H9 (cell line): Measurements from ENCODE around the gene E2F1. TPM values are rescaled to one million over a fixed set of nuclear protein-coding genes. Genes with fewer than 3 reads are reported as not detected.

Source experiments
- DNase-seq: peaks from one replicate; pipeline ENCODE4 v3.0.0-alpha.2; 2017
- H2AFZ ChIP-seq: one replicate; pipeline ENCODE4 v1.6.1; 2013; ENCODE audit warnings: mild to moderate bottlenecking, low read length, control low read depth, moderate library complexity
- H2AK5ac ChIP-seq: 2 replicates; pipeline ENCODE4 v1.6.1; 2013; ENCODE audit warnings: low read length, control low read depth, mixed read lengths; ENCODE audit not compliant: insufficient read length
- H2BK120ac ChIP-seq: one replicate; pipeline ENCODE4 v1.6.1; 2013; ENCODE audit warnings: low read depth, mild to moderate bottlenecking, low read length, control low read depth, inconsistent platforms; ENCODE audit not compliant: poor library complexity, severe bottlenecking
- H2BK12ac ChIP-seq: 2 replicates; pipeline ENCODE4 v1.6.1; 2013; ENCODE audit warnings: low read length, control low read depth, mixed read lengths, low read depth; ENCODE audit not compliant: insufficient read length
- H2BK15ac ChIP-seq: 2 replicates; pipeline ENCODE4 v1.6.1; 2013; ENCODE audit warnings: low read depth, low read length, control low read depth
- H2BK20ac ChIP-seq: one replicate; pipeline ENCODE4 v1.6.1; 2013; ENCODE audit warnings: low read depth, mild to moderate bottlenecking, low read length, control low read depth, inconsistent platforms; ENCODE audit not compliant: poor library complexity, severe bottlenecking
- H2BK5ac ChIP-seq: 2 replicates; pipeline ENCODE4 v1.6.1; 2013; ENCODE audit warnings: low read length, control low read depth, mixed read lengths; ENCODE audit not compliant: insufficient read length
- H3K14ac ChIP-seq: 2 replicates; pipeline ENCODE4 v1.6.1; 2013; ENCODE audit warnings: low read length, control low read depth; ENCODE audit not compliant: insufficient read depth
- H3K18ac ChIP-seq: 2 replicates; pipeline ENCODE4 v1.6.1; 2013; ENCODE audit warnings: low read depth, mild to moderate bottlenecking, mixed read lengths, low read length, control low read depth; ENCODE audit not compliant: insufficient read length
- H3K23ac ChIP-seq: 2 replicates; pipeline ENCODE4 v1.6.1; 2013; ENCODE audit warnings: low read length, control low read depth, mixed read lengths, low read depth; ENCODE audit not compliant: insufficient read length
- H3K23me2 ChIP-seq: 2 replicates; pipeline ENCODE4 v1.6.1; 2013; ENCODE audit warnings: low read depth, mild to moderate bottlenecking, mixed read lengths, low read length, control low read depth; ENCODE audit not compliant: insufficient read length, poor library complexity, severe bottlenecking
- H3K27ac ChIP-seq: 2 replicates; pipeline ENCODE4 v1.5.1; 2013; ENCODE audit warnings: low read length, control low read depth, mixed read lengths, low read depth; ENCODE audit not compliant: insufficient read length
- H3K27me3 ChIP-seq: 2 replicates; pipeline ENCODE4 v1.6.1; 2013; ENCODE audit warnings: low read length, control low read depth, inconsistent platforms; ENCODE audit not compliant: insufficient read depth
- H3K4ac ChIP-seq: 2 replicates; pipeline ENCODE4 v1.6.1; 2013; ENCODE audit warnings: low read depth, mild to moderate bottlenecking, control low read depth, inconsistent platforms, low read length, moderate library complexity
- H3K4me1 ChIP-seq: 2 replicates; pipeline ENCODE4 v1.6.1; 2013; ENCODE audit warnings: low read length, control low read depth, inconsistent platforms; ENCODE audit not compliant: insufficient read depth
- H3K4me2 ChIP-seq: 2 replicates; pipeline ENCODE4 v1.6.1; 2013; ENCODE audit warnings: low read length, control low read depth, mixed read lengths; ENCODE audit not compliant: insufficient read length, insufficient read depth
- H3K56ac ChIP-seq: 2 replicates; pipeline ENCODE4 v1.6.1; 2013; ENCODE audit warnings: low read depth, mild to moderate bottlenecking, mixed read lengths, low read length, control low read depth; ENCODE audit not compliant: insufficient read length
- H3K79me1 ChIP-seq: 2 replicates; pipeline ENCODE4 v1.6.1; 2013; ENCODE audit warnings: low read depth, mild to moderate bottlenecking, moderate library complexity, low read length, control low read depth, inconsistent platforms; ENCODE audit not compliant: insufficient read depth, poor library complexity, severe bottlenecking
- H3K79me2 ChIP-seq: 2 replicates; pipeline ENCODE4 v1.6.1; 2013; ENCODE audit warnings: low read length, control low read depth, inconsistent platforms; ENCODE audit not compliant: insufficient read depth
- H3K9ac ChIP-seq: 2 replicates; pipeline ENCODE4 v1.6.1; 2013; ENCODE audit warnings: low read length, control low read depth, mixed read lengths; ENCODE audit not compliant: insufficient read length; ENCODE audit errors: extremely low read depth
- H3K9me3 ChIP-seq: one replicate; pipeline ENCODE4 v1.6.1; 2013; ENCODE audit warnings: low read depth, low read length, inconsistent platforms; ENCODE audit not compliant: control insufficient read depth
- H3T11ph ChIP-seq: one replicate; pipeline ENCODE4 v1.6.1; 2013; ENCODE audit warnings: mild to moderate bottlenecking, low read length, control low read depth, inconsistent platforms
- H4K20me1 ChIP-seq: one replicate; pipeline ENCODE4 v1.6.1; 2013; ENCODE audit not compliant: control insufficient read depth, insufficient read length, insufficient read depth
- H4K5ac ChIP-seq: 2 replicates; pipeline ENCODE4 v1.6.1; 2013; ENCODE audit warnings: low read depth, mild to moderate bottlenecking, mixed read lengths, low read length, control low read depth; ENCODE audit not compliant: insufficient read length
- H4K8ac ChIP-seq: replicated peaks from 2 replicates; pipeline ENCODE4 v1.6.1; 2013; ENCODE audit warnings: low read length, control low read depth, mixed read lengths, low read depth; ENCODE audit not compliant: insufficient read length
- H4K91ac ChIP-seq: 2 replicates; pipeline ENCODE4 v1.6.1; 2013; ENCODE audit warnings: low read depth, mild to moderate bottlenecking, moderate library complexity, mixed read lengths, low read length, control low read depth; ENCODE audit not compliant: insufficient read length
- H3K27ac Mint-ChIP-seq, 3 experiments: 2 replicates in 2 of 3; 3 replicates in 1 of 3; pipeline ENCODE4 v1.8.0; 2020 to 2021; ENCODE audit warnings: mixed read lengths in 3 of 3, mild to moderate bottlenecking in 1 of 3, moderate library complexity in 1 of 3
- H3K27me3 Mint-ChIP-seq: 2 replicates; pipeline ENCODE4 v1.8.0; 2021; ENCODE audit warnings: low read depth, mild to moderate bottlenecking, moderate library complexity, mixed read lengths
- H3K36me3 Mint-ChIP-seq, 3 experiments: 2 replicates in 2 of 3; 3 replicates in 1 of 3; pipeline ENCODE4 v1.8.0; 2020 to 2021; ENCODE audit warnings: low read depth in 3 of 3, mixed read lengths in 3 of 3; ENCODE audit not compliant: insufficient read depth in 1 of 3
- H3K4me1 Mint-ChIP-seq, 2 experiments: 2 replicates each; pipeline ENCODE4 v1.8.0; 2020; ENCODE audit warnings: mixed read lengths in 2 of 2
- H3K4me3 Mint-ChIP-seq, 2 experiments: 2 replicates in 1 of 2; 3 replicates in 1 of 2; pipeline ENCODE4 v1.8.0; 2020 to 2021; ENCODE audit warnings: mild to moderate bottlenecking in 2 of 2, mixed read lengths in 2 of 2, moderate library complexity in 1 of 2
- H3K9me3 Mint-ChIP-seq, 2 experiments: 2 replicates in 1 of 2; 3 replicates in 1 of 2; pipeline ENCODE4 v1.8.0; 2020; ENCODE audit warnings: mild to moderate bottlenecking in 2 of 2, mixed read lengths in 2 of 2, moderate library complexity in 1 of 2
- whole genome bisulfite sequencing: extraction: QIAGEN DNeasy Blood & Tissue Kit; methylation state at CpG from one replicate; pipeline ENCODE4 v1.1.7; 2013; ENCODE audit warnings: missing lambda C conversion rate, low lambda C conversion rate, mixed read lengths; ENCODE audit not compliant: insufficient read length; ENCODE audit errors: extremely low coverage; 5-methylcytosine and 5-hydroxymethylcytosine counted together
- total RNA-seq: library from RNA; stranded (reverse); gene quantifications from 2 replicates; pipeline ENCODE4 v1.2.1, GENCODE V29; 2021
- TF ChIP-seq, protein P1 (sequence below): fragments of 200-600 bp; sonication (generic); conservative IDR thresholded peaks from 3 replicates; pipeline ENCODE4 v1.8.0; 2021; ENCODE audit warnings: antibody characterized with exemption, mild to moderate bottlenecking

The E2F1 gene
- total RNA-seq, 1 experiment from 2014 or later: 58.7 TPM

DNA sequence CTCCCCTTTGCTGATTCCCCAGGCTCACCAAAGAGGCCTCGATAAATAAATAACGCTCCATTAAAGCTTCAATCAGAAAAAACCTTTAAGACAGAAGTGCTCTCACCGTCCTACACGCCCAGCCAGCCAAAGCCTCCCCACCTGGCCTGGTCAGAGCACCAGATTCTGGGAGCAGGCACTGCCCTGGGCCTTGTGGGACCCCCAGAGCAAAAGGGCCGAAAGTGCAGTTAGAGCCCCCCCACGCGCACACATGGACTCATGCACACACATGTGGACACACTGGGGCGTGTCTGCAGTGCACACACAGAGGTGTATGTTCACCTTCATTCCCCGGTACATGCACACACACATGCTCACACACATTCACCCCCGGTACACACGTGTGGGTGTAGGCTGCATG is 10.1 kb downstream of the E2F1 start:
- no peaks in the 10 kb centered on the region; a peak in 1 of 5 replicates for H3K9me3 Mint-ChIP-seq
- Histone ChIP-seq H2BK15ac (no peak overlapping the region), H4K91ac (no peak overlapping the region), H3K23me2 (peaks cover 21% of the 10 kb centered on the region), H3K18ac (no peak overlapping the region), H3K14ac (no peak overlapping the region), H2BK120ac (no peak overlapping the region), H4K5ac (no peak overlapping the region), H3K4me2 (no peak overlapping the region), H2BK12ac (no peak overlapping the region), H3K4ac (no peak overlapping the region), H2AFZ (no peak overlapping the region), H2AK5ac (no peak overlapping the region), H3K9me3 (no peaks in the 10 kb centered on the region), H3T11ph (no peak overlapping the region), H2BK5ac (no peak overlapping the region), H3K79me2 (no peaks in the 10 kb centered on the region), H2BK20ac (no peak overlapping the region), H4K8ac (no peak overlapping the region), H3K27ac (no peak overlapping the region), H4K20me1 (no peaks in the 10 kb centered on the region), H3K4me1 (peaks cover 4% of the 10 kb centered on the region; the same call in 1 of the 2 replicates), H3K23ac (no peak overlapping the region), H3K27me3 (no peaks in the 10 kb centered on the region), H3K56ac (no peak overlapping the region), H3K9ac (no peak overlapping the region), H3K79me1 (no peaks in the 10 kb centered on the region)
- TF ChIP-seq, protein P1, sequence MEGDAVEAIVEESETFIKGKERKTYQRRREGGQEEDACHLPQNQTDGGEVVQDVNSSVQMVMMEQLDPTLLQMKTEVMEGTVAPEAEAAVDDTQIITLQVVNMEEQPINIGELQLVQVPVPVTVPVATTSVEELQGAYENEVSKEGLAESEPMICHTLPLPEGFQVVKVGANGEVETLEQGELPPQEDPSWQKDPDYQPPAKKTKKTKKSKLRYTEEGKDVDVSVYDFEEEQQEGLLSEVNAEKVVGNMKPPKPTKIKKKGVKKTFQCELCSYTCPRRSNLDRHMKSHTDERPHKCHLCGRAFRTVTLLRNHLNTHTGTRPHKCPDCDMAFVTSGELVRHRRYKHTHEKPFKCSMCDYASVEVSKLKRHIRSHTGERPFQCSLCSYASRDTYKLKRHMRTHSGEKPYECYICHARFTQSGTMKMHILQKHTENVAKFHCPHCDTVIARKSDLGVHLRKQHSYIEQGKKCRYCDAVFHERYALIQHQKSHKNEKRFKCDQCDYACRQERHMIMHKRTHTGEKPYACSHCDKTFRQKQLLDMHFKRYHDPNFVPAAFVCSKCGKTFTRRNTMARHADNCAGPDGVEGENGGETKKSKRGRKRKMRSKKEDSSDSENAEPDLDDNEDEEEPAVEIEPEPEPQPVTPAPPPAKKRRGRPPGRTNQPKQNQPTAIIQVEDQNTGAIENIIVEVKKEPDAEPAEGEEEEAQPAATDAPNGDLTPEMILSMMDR: no peak
- H3K4me3 Mint-ChIP-seq: peak overlapping the region in 1 of 2 experiments; percentile 22; a peak in 2 of 5 replicates
- H3K36me3 Mint-ChIP-seq: peaks cover 35 to 59% (median 45%) of the 10 kb centered on the region in 3 experiments; a peak in 6 of 7 replicates
- peaks cover 2% of the 10 kb centered on the region for H3K27me3 Mint-ChIP-seq
- DNase-seq: no peak
- peak overlapping the region in 1 of 3 experiments; percentile 11; a peak in 1 of 7 replicates for H3K27ac Mint-ChIP-seq
- H3K4me1 Mint-ChIP-seq: peaks cover 30% of the 10 kb centered on the region in 2 experiments
- no CpG with 5 or more reads among the region's 11 CpGs for WGBS
